ENCODE measurements around the gene SERF2.
"Not testable (repeated sequence)": the region's sequence is repeated elsewhere in the genome, so short reads cannot be mapped to it uniquely, and the experiment has no call there.

Gene SERF2

DNA sequence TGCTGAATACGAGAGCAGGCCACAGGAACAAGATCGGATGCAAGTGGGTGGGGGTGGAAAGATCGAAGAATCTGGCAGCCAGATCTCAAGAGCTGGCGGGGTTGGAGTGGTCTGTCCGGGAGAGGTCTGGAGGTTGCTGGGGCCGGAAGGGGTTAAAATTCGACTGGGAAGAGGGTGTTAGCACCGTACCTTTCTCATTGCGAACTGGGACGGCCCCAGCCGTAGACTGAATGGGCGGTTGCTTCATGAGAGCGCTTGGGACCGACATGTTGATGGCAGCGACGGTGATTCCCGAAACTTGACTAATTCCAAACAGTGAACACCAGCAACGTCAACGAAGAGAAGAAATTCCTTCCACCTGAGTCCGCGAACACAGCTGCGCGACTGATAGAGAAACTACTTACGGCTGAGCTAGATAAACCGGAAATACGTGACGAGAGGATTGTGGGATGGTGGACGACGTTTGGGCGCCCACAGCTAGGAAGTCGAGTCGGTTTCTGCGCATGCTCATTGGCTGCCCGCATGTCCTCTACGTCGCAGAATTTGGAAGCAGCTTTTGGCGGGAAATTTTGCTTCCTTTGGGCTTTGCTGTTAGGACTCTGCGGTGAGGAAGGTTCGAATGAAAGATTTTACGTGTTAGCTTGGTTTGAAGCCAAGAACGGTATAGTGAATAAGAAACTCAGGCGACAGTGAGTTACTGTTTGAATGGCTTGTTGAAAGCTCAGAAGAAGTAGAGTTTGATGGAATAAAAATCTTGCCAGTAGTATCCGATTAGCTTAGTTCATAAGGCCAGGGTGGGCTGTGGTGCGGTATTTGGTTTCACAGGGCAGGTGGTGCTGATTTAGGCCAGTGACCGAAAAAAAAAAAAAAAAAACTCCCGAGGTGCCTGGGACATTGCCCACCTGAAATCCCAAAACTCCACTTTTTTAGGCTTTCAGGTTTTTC, 32.5 kb downstream of the SERF2 start, which contains the start of gene MFAP1:
MFAP1 (minus strand) TSS at position 389 of the 945 bp plus-strand sequence; CDS start at position 268, 121 bp downstream.
- peak; percentile 92 for DNase-seq (ENCODE audit: low spot score)
- TF ChIP-seq, protein P1, sequence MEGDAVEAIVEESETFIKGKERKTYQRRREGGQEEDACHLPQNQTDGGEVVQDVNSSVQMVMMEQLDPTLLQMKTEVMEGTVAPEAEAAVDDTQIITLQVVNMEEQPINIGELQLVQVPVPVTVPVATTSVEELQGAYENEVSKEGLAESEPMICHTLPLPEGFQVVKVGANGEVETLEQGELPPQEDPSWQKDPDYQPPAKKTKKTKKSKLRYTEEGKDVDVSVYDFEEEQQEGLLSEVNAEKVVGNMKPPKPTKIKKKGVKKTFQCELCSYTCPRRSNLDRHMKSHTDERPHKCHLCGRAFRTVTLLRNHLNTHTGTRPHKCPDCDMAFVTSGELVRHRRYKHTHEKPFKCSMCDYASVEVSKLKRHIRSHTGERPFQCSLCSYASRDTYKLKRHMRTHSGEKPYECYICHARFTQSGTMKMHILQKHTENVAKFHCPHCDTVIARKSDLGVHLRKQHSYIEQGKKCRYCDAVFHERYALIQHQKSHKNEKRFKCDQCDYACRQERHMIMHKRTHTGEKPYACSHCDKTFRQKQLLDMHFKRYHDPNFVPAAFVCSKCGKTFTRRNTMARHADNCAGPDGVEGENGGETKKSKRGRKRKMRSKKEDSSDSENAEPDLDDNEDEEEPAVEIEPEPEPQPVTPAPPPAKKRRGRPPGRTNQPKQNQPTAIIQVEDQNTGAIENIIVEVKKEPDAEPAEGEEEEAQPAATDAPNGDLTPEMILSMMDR (IDR thresholded peaks at IDR 0.05; ENCODE audit: borderline replicate concordance, control extremely low read depth, extremely low read depth, insufficient read depth, missing control alignments) = no peak
- in situ Hi-C loops (cut with MboI; ENCODE audit: low sequenced_read_pairs, unreplicated experiment) = no loop called here

DNA sequence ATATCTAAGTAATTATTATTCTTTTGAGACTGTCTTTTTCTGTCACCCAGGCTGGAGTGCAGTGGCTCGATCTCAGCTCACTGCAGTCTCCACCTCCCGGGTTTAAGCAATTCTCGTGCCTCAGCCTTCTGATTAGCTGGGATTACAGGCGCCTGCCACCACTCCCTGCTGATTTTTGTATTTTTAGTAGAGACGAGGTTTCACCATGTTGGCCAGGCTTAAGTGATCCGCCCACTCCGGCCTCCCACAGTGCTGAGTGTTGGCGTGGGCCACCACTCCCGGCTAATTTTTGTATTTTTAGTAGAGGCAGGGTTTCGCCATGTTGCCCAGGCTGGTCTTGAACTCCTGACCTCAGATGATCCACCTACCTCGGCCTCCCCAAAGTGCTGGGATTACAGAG, 33.2 kb downstream of the SERF2 start:
- DNase-seq (ENCODE audit: low spot score); in situ Hi-C loops (cut with MboI; ENCODE audit: low sequenced_read_pairs, unreplicated experiment): not testable (repeated sequence)

DNA sequence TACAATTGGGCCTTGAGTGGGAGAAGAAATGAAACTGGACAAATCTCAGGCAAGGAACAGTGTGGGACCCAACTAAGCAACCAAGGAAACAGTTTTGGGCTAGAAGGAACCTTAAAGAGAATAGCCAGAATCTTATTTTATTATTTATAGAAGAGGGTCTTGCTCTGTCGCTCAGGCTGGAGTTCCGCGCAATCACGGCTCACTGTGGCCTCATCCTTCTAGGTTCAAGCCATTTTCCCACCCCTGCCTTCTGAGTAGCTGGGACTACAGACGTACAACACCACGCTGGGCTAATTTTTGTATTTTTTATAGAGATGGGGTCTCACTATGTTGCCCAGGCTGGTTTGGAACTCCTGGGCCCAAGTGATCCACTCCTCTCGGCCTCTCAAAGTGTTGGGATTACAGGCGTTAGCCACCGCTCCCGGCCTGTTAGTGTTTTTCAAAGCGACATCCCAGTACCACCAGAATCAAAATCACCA, 33.9 kb downstream of the SERF2 start:
- in situ Hi-C loops (cut with MboI; ENCODE audit: low sequenced_read_pairs, unreplicated experiment) = no loop called here
- TF ChIP-seq, protein P1 (IDR thresholded peaks at IDR 0.05; ENCODE audit: borderline replicate concordance, control extremely low read depth, extremely low read depth, insufficient read depth, missing control alignments) = no peak

DNA sequence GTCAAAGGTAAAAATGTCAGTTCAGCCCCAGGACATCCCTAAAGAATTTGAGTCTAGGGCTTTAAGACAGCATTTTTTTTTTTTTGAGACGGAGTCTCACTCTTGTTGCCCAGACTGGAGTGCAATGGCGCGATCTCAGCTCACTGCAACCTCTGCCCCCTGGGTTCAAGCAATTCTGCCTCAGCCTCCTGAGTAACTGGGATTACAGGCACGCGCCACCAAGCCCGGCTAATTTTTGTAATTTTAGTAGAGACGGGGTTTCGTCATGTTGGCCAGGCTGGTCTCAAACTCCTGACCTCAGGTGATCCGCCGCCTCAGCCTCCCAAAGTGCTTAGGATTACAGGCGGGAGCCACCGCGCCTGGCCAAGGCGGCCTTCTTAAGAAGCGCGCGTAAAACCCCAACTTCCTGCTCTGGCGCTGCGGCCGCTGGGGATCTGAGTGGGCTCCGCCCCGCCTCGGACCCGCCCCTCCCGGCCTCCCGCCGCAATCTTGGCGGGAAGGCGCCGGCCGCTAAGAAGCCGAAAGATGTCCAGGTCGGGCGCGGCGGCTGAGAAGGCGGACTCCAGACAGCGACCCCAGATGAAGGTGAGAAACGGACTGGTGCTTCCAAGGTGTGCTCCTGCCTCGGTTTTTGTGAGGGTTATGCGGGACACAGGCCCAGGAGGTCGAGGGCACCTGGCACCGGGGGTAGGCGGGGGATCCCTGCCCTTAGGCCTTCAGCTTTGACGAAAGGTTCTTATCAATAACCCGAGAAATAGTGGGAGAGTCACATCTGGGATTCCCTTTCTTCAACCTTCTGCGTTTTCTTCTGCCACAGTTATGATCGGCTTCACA, 34.6 kb downstream of the SERF2 start, which contains the start of gene WDR76:
WDR76 (plus strand) TSS at position 495 of the 834 bp plus-strand sequence; CDS start at position 526, 31 bp downstream.
- TF ChIP-seq, protein P1 (IDR thresholded peaks at IDR 0.05; ENCODE audit: borderline replicate concordance, control extremely low read depth, extremely low read depth, insufficient read depth, missing control alignments) = no peak
- peak; percentile 90 for DNase-seq (ENCODE audit: low spot score)
- in situ Hi-C loops (cut with MboI; ENCODE audit: low sequenced_read_pairs, unreplicated experiment) = no loop called here

More for the DNA sequence above, 33.9 kb downstream of the SERF2 start:
- DNase-seq (ENCODE audit: low spot score) = no peak

DNA sequence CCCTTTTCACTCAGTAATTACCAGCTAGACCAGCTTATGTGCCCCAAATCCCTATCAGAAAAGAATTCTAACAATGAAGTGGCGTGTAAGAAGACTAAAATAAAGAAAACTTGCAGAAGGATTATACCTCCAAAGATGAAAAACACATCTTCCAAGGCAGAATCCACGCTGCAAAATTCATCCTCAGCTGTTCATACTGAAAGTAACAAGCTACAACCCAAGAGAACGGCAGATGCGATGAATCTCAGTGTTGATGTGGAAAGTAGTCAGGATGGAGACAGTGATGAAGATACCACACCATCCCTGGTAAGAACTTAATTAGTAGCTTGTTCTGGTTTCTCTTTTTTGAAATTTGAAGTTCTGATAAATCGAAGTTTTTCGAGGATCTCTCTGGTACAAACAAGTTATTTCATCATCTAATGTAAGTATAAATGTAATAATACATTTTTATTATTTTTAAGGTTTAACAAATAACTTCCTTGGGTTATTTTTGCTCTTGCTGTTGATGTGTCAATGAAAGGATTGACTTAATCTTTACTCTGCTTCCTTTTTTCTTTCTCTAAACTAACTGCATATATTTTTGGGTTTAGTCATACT, 36.0 kb downstream of the SERF2 start:
- peak; percentile 40 for DNase-seq (ENCODE audit: low spot score)
- in situ Hi-C loops (cut with MboI; ENCODE audit: low sequenced_read_pairs, unreplicated experiment) = no loop called here
- TF ChIP-seq, protein P1 (IDR thresholded peaks at IDR 0.05; ENCODE audit: borderline replicate concordance, control extremely low read depth, extremely low read depth, insufficient read depth, missing control alignments) = no peak

DNA sequence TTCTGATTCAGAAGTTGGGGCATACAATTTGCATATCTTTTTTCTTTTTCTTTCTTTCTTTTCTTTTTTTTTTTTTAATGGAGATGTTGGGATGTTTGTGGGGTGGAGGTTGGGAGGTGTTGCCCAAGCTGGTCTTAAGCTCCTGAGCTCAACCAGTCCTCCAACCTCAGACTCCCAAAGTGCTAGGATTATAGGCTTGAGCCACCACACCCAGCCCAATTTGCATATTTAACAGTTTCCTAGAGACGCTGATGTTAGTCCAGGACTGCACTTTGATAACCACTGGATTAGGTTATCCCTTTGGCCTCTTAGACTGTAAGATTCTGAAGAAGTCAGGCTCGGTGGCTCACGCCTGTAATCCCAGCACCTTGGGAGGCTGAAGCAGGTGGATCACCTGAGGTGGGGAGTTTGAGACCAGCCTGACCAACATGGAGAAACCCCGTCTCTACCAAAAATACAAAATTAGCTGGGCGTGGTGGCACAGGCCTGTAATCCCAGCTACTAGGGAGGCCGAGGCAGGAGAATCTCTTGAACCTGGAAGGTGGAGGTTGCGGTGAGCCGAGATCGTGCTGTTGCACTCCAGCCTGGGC, 37.9 kb downstream of the SERF2 start:
- DNase-seq (ENCODE audit: low spot score); in situ Hi-C loops (cut with MboI; ENCODE audit: low sequenced_read_pairs, unreplicated experiment): not testable (repeated sequence)

DNA sequence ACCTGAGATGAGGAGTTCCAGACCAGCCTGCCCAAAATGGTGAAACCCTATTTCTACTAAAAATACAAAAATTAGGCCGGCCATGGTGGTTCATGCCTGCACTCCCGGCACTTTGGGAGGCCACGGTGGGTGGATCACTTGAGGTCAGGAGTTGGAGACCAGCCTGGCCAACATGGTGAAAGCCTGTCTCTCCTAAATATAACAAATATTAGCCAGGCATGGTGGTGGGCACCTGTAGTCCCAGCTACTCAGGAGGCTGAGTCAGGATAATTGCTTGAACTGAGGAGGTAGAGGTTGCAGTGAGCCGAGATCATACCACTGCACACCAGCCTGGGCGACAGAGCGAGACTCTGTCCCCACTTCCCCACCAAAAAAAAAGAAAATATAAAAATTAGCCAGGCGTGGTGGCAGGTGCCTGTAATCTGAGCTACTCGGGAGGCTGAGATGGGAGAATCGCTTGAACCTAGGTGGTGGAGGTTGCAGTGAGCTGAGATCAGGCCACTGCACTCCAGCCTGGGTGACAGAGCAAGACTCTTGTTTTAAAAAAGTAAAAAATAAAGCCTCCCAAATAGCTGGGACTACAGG, 38.7 kb downstream of the SERF2 start:
- DNase-seq (ENCODE audit: low spot score); in situ Hi-C loops (cut with MboI; ENCODE audit: low sequenced_read_pairs, unreplicated experiment): not testable (repeated sequence)

DNA sequence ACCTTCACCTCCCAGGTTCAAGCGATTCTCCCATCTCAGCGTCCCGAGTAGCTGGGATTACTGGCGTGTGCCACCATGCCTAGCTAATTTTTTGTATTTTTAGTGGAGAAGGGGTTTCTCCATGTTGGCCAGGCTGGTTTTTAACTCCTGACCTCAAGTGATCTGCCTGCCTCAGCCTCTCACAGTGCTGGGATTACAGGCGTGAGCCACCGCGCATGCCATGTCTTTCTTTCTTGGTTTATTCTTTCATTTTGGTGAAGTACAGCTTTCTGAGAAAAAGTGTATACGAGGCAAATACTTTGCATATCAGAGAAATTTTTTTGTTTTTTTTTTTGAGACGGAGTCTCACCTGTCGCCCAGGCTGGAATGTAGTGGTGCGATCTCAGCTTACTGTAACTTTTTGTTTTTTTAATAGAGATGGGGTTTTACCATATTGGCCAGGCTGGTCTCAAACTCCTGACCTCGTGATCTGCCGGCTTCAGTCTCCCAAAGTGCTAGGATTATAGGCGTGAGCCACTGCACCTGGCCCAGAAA, 39.5 kb downstream of the SERF2 start:
- in situ Hi-C loops (cut with MboI; ENCODE audit: low sequenced_read_pairs, unreplicated experiment); DNase-seq (ENCODE audit: low spot score): not testable (repeated sequence)

DNA sequence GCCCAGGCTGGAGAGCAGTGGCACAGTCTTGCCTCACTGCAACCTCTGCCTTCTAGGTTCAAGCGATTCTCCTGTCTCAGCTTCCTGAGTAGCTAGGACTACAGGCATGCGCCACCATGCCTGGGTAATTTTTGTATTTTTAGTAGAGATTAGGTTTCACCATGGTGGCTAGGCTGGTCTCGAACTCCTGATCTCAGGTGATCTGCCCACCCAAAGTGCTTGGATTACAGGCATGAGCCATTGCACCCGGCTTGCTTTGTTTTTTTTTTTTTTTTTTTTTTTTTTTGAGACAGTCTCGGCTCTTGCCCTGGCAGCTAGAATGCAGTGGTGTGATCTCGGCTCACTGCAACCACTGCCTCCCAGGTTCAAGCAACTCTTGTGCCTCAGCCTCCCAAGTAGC, 40.4 kb downstream of the SERF2 start:
- in situ Hi-C loops (cut with MboI; ENCODE audit: low sequenced_read_pairs, unreplicated experiment); DNase-seq (ENCODE audit: low spot score): not testable (repeated sequence)
